Mesendoderm (in vitro differentiated cells): ENCODE results near the gene LAMA1.

Experiments
- DNase-seq: peaks from one replicate; pipeline ENCODE4 v3.0.0; 2013
- H2AK5ac ChIP-seq: 2 replicates; pipeline ENCODE4 v1.6.1; 2013; ENCODE audit warnings: low read length, inconsistent platforms
- H2BK120ac ChIP-seq: 2 replicates; pipeline ENCODE4 v1.6.1; 2013; ENCODE audit warnings: low read depth, mild to moderate bottlenecking, low read length, moderate library complexity, mixed read lengths
- H2BK15ac ChIP-seq: replicated peaks from 2 replicates; pipeline ENCODE4 v1.6.1; 2013; ENCODE audit warnings: low read depth, mild to moderate bottlenecking, moderate library complexity
- H2BK5ac ChIP-seq: 2 replicates; pipeline ENCODE4 v1.6.1; 2013; ENCODE audit warnings: low read length, inconsistent platforms
- H3K18ac ChIP-seq: 2 replicates; pipeline ENCODE4 v1.6.1; 2013; ENCODE audit warnings: mild to moderate bottlenecking, low read length, mixed read lengths
- H3K23ac ChIP-seq: one replicate; pipeline ENCODE4 v1.6.1; 2013; ENCODE audit warnings: low read length
- H3K27ac ChIP-seq: 2 replicates; pipeline ENCODE4 v1.5.1; 2013; ENCODE audit warnings: low read depth, mild to moderate bottlenecking, inconsistent platforms, low read length, moderate library complexity
- H3K27me3 ChIP-seq: 2 replicates; pipeline ENCODE4 v1.6.1; 2013; ENCODE audit warnings: low read length, control low read depth, mild to moderate bottlenecking, inconsistent platforms; ENCODE audit not compliant: insufficient read depth, poor library complexity
- H3K36me3 ChIP-seq: 2 replicates; pipeline ENCODE4 v1.6.1; 2013; ENCODE audit warnings: low read length, inconsistent platforms; ENCODE audit not compliant: control insufficient read depth, insufficient read depth
- H3K4ac ChIP-seq: one replicate; pipeline ENCODE4 v1.6.1; 2013; ENCODE audit warnings: low read depth, mild to moderate bottlenecking, low read length, moderate library complexity
- H3K4me1 ChIP-seq: 2 replicates; pipeline ENCODE4 v1.6.1; 2013; ENCODE audit warnings: low read depth, low read length, inconsistent platforms; ENCODE audit not compliant: control insufficient read depth
- H3K4me2 ChIP-seq: 2 replicates; pipeline ENCODE4 v1.6.1; 2013; ENCODE audit warnings: low read length
- H3K4me3 ChIP-seq: 2 replicates; pipeline ENCODE4 v1.5.1; 2013; ENCODE audit warnings: mild to moderate bottlenecking, low read length
- H3K56ac ChIP-seq: one replicate; pipeline ENCODE4 v1.6.1; 2013; ENCODE audit warnings: low read length
- H3K79me1 ChIP-seq: 2 replicates; pipeline ENCODE4 v1.6.1; 2013; ENCODE audit warnings: low read length, inconsistent platforms
- H3K79me2 ChIP-seq: 2 replicates; pipeline ENCODE4 v1.6.1; 2013; ENCODE audit warnings: mild to moderate bottlenecking, low read length; ENCODE audit not compliant: control insufficient read depth, insufficient read depth
- H3K9ac ChIP-seq: 2 replicates; pipeline ENCODE4 v1.6.1; 2013; ENCODE audit warnings: low read length, inconsistent platforms
- H4K5ac ChIP-seq: one replicate; pipeline ENCODE4 v1.6.1; 2013; ENCODE audit warnings: low read length
- H4K8ac ChIP-seq: one replicate; pipeline ENCODE4 v1.6.1; 2013; ENCODE audit warnings: low read depth, mild to moderate bottlenecking, control low read depth, low read length, moderate library complexity
- WGBS: extraction: QIAGEN DNeasy Blood & Tissue Kit; methylation state at CpG from one replicate; pipeline ENCODE4 v1.1.7; 2013; ENCODE audit warnings: low lambda C conversion rate, missing lambda C conversion rate; ENCODE audit not compliant: insufficient coverage; ENCODE audit errors: extremely low coverage; 5-methylcytosine and 5-hydroxymethylcytosine counted together

LAMA1 gene

GRCh38 chr18:7071600-7071999 is 46.0 kb downstream of the LAMA1 start:
- H3K4ac ChIP-seq: no peak overlapping the region
- H3K79me2 ChIP-seq: no peaks in the 10 kb centered on the region
- no peak overlapping the region for H3K23ac ChIP-seq
- H2BK5ac ChIP-seq: no peak overlapping the region
- no peak overlapping the region for H4K8ac ChIP-seq
- no peaks in the 10 kb centered on the region for H3K36me3 ChIP-seq
- peaks cover 9% of the 10 kb centered on the region for H3K4me1 ChIP-seq
- H3K79me1 ChIP-seq: no peaks in the 10 kb centered on the region
- H2AK5ac ChIP-seq: no peak overlapping the region
- H2BK120ac ChIP-seq: no peak overlapping the region
- no CpG with 5 or more reads among the region's 2 CpGs for WGBS
- H3K4me2 ChIP-seq: no peak overlapping the region
- no peak for DNase-seq
- no peaks in the 10 kb centered on the region for H3K27me3 ChIP-seq
- no peak overlapping the region for H4K5ac ChIP-seq
- H3K9ac ChIP-seq: no peak overlapping the region
- no peak overlapping the region for H3K4me3 ChIP-seq
- no peak overlapping the region for H3K27ac ChIP-seq
- H3K56ac ChIP-seq: no peak overlapping the region
- no peak overlapping the region for H2BK15ac ChIP-seq
- H3K18ac ChIP-seq: no peak overlapping the region

DNA sequence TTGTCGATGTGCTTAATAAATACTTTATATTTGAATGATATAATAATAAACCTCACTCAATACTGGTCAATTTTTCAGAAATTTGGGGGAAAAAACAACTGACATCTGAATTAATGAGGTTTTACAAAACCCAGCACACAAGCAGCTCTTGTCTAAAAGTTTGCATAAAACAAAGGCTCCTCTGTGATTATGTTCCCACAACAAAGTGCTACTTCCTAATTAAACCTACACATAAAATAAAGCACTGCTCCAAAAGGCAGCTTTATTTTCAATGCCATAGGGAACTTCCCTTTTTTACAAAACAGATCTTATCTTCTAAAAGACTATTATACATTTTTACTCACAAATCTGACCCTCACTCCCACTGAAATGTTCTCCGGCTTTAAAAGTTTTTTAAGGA is 47.1 kb downstream of the LAMA1 start:
- Histone ChIP-seq H3K56ac (no peak overlapping the region), H3K9ac (no peak overlapping the region), H3K23ac (no peak overlapping the region), H3K4ac (no peak overlapping the region), H2AK5ac (no peak overlapping the region), H3K4me2 (no peak overlapping the region), H3K4me3 (no peak overlapping the region), H3K36me3 (no peaks in the 10 kb centered on the region), H3K18ac (no peak overlapping the region), H4K5ac (no peak overlapping the region), H2BK5ac (no peak overlapping the region), H2BK15ac (no peak overlapping the region), H3K79me1 (no peaks in the 10 kb centered on the region), H3K27ac (no peak overlapping the region), H2BK120ac (no peak overlapping the region), H3K27me3 (no peaks in the 10 kb centered on the region), H4K8ac (no peak overlapping the region), H3K4me1 (peaks cover 9% of the 10 kb centered on the region), H3K79me2 (no peaks in the 10 kb centered on the region)
- no peak for DNase-seq
- WGBS: no CpG with 5 or more reads among the region's 2 CpGs

- no peak overlapping the region for H2BK15ac ChIP-seq
- H3K23ac ChIP-seq: no peak overlapping the region
- WGBS: no CpG with 5 or more reads among the region's 9 CpGs
- H3K18ac ChIP-seq: peak overlapping the region; percentile 17
- H3K4me1 ChIP-seq: peaks cover 9% of the 10 kb centered on the region
- no peak overlapping the region for H3K4me2 ChIP-seq
- no peaks in the 10 kb centered on the region for H3K79me1 ChIP-seq
- no peak overlapping the region for H3K4ac ChIP-seq
- H3K27ac ChIP-seq: peak overlapping the region; percentile 87
- no peaks in the 10 kb centered on the region for H3K79me2 ChIP-seq
- H3K56ac ChIP-seq: peak overlapping the region; percentile 68
- no peak overlapping the region for H4K8ac ChIP-seq
- no peaks in the 10 kb centered on the region for H3K27me3 ChIP-seq
- peak overlapping the region; percentile 72 for H2BK5ac ChIP-seq
- H4K5ac ChIP-seq: no peak overlapping the region
- peak overlapping the region; percentile 86 for H2BK120ac ChIP-seq
- no peak overlapping the region for H2AK5ac ChIP-seq
- DNase-seq: peak; percentile 90
- no peaks in the 10 kb centered on the region for H3K36me3 ChIP-seq
- no peak overlapping the region for H3K4me3 ChIP-seq
- H3K9ac ChIP-seq: peak overlapping the region; percentile 35
Observed at GRCh38 chr18:7068871-7069590, 48.6 kb downstream of the LAMA1 start.

- WGBS: no CpG with 5 or more reads among the region's 4 CpGs
- Histone ChIP-seq H3K79me2 (no peaks in the 10 kb centered on the region), H3K9ac (no peak overlapping the region), H2BK120ac (no peak overlapping the region), H3K27ac (no peak overlapping the region), H3K4me3 (no peak overlapping the region), H2AK5ac (no peak overlapping the region), H3K18ac (peak overlapping the region; percentile 34), H3K23ac (no peak overlapping the region), H3K79me1 (no peaks in the 10 kb centered on the region), H3K4ac (no peak overlapping the region), H3K4me1 (peaks cover 9% of the 10 kb centered on the region), H3K36me3 (no peaks in the 10 kb centered on the region), H3K4me2 (no peak overlapping the region), H4K8ac (no peak overlapping the region), H2BK5ac (no peak overlapping the region), H2BK15ac (peak overlapping the region; percentile 75), H3K27me3 (no peaks in the 10 kb centered on the region), H4K5ac (no peak overlapping the region), H3K56ac (peak overlapping the region; percentile 2)
- no peak for DNase-seq
Observed at GRCh38 chr18:7066965-7067555, 50.5 kb downstream of the LAMA1 start.

DNA sequence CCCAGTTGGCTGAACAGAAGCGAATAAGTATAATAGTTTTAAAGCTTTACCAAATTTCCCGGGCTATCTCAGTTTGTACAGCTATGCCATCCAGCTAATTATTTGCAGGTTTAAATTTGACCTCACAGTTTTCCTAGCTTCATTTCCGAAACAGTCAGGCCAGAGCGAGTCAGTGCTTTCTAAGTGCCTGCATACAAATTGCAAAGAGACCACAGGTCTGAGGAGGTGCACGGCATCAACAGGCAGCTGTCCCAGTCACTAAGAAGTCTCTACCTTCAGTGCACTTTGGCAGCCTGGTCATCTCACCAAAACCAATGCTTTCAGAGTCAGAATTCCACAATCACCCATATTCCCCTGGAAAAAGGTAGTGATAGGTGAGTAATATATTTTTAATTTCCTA is 51.9 kb downstream of the LAMA1 start:
- Histone ChIP-seq H2AK5ac (no peak overlapping the region), H2BK15ac (no peak overlapping the region), H3K4ac (no peak overlapping the region), H4K8ac (no peak overlapping the region), H3K27me3 (no peaks in the 10 kb centered on the region), H3K18ac (no peak overlapping the region), H3K4me2 (no peak overlapping the region), H3K4me3 (no peak overlapping the region), H3K23ac (no peak overlapping the region), H3K27ac (no peak overlapping the region), H3K36me3 (no peaks in the 10 kb centered on the region), H3K4me1 (peaks cover 5% of the 10 kb centered on the region), H3K79me2 (no peaks in the 10 kb centered on the region), H3K9ac (no peak overlapping the region), H4K5ac (no peak overlapping the region), H2BK120ac (no peak overlapping the region), H2BK5ac (no peak overlapping the region), H3K56ac (no peak overlapping the region), H3K79me1 (no peaks in the 10 kb centered on the region)
- WGBS: no CpG with 5 or more reads among the region's 5 CpGs
- no peak for DNase-seq
